HCT116 (cell line): ENCODE data around the gene KRTAP20-2. TPM values are rescaled to one million over a fixed set of nuclear protein-coding genes. Genes with fewer than 3 reads are reported as not detected.

Experiments used
- ATAC-seq: fragments of 200-7000 bp; cut with Tn5 transposase; 2 replicates; pipeline ENCODE4 v1.9.1; 2020; ENCODE audit warnings: mild to moderate bottlenecking, moderate library complexity
- BruUV-seq: library from RNA; stranded (reverse); fragments of 400-500 nt; replicated peaks from 2 replicates; lab custom pipeline; 2021; lab: Mats Ljungman, UMichigan
- CTCF ChIA-PET: fragments of 300-600 bp; sonication (Branson Sonifier 250); formaldehyde crosslinking; loops from one replicate; lab custom pipeline; 2021; ENCODE audit warnings: antibody characterized with exemption; lab: Charles Lee
- POLR2A ChIA-PET: fragments of 300-600, 350-600 bp; sonication (Branson Sonifier 250); formaldehyde crosslinking; loops from one replicate; lab custom pipeline; 2021; ENCODE audit warnings: antibody characterized with exemption; lab: Charles Lee
- RAD21 ChIA-PET, 2 experiments: fragments of 300-600 bp; sonication (Branson Sonifier 250); formaldehyde crosslinking; loops; one replicate each; lab custom pipeline; 2023; ENCODE audit warnings: low total read pairs in 2 of 2; ENCODE audit not compliant: uncharacterized antibody in 2 of 2, unreplicated experiment in 2 of 2, low non-redundant PET in 1 of 2; lab: Charles Lee
- DNase-seq: peaks from one replicate; pipeline ENCODE4 v3.0.0-alpha.2; 2010; ENCODE audit warnings: low read depth, low spot score
- H2AFZ ChIP-seq: fragments of 200-600 bp; shearing (Covaris generic), sonication (generic); 2 replicates; pipeline ENCODE4 v1.6.1; 2017; ENCODE audit warnings: low read depth, mixed run types, mixed read lengths, antibody characterized with exemption, low read length; ENCODE audit not compliant: poor library complexity, severe bottlenecking
- H3K27ac ChIP-seq: 2 replicates; pipeline ENCODE4 v1.5.1; 2012; ENCODE audit warnings: low read depth, low read length
- H3K27me3 ChIP-seq: fragments of 200-600 bp; sonication (generic); 2 replicates; pipeline ENCODE4 v1.6.1; 2016; ENCODE audit warnings: mixed run types, low read length, mixed read lengths; ENCODE audit not compliant: insufficient read depth
- H3K36me3 ChIP-seq, 2 experiments: fragments of 200-500 bp in 1 of 2; fragments of 200-600 bp in 1 of 2; sonication (Bioruptor generic) in 1 of 2; sonication (generic) in 1 of 2; 2 replicates each; pipeline versions ENCODE4 v1.5.1 to v1.6.1; 2014 to 2016; ENCODE audit warnings: low read length in 2 of 2, inconsistent platforms in 1 of 2, mixed read lengths in 1 of 2, mixed run types in 1 of 2; ENCODE audit not compliant: insufficient read depth in 2 of 2, control insufficient read depth in 1 of 2
- H3K4me1 ChIP-seq, 2 experiments: fragments of 200-600 bp in 1 of 2; sonication (generic) in 1 of 2; 2 replicates each; pipeline versions ENCODE4 v1.5.1 to v1.6.1; 2012 to 2017; ENCODE audit warnings: low read length in 2 of 2, inconsistent platforms in 1 of 2, mild to moderate bottlenecking in 1 of 2, mixed read lengths in 1 of 2, mixed run types in 1 of 2, moderate library complexity in 1 of 2; ENCODE audit not compliant: insufficient read depth in 2 of 2, control insufficient read depth in 1 of 2
- H3K4me2 ChIP-seq: fragments of 200-600 bp; sonication (generic); 2 replicates; pipeline ENCODE4 v1.6.1; 2017; ENCODE audit warnings: mixed run types, low read length, mixed read lengths
- H3K4me3 ChIP-seq, 2 experiments: fragments of 200-600 bp in 1 of 2; sonication (generic) in 1 of 2; replicated peaks in 1 of 2; 2 replicates each; pipeline ENCODE4 v1.5.1; 2011 to 2016; ENCODE audit warnings: low read length in 2 of 2, control low read depth in 1 of 2, low read depth in 1 of 2, mild to moderate bottlenecking in 1 of 2, mixed read lengths in 1 of 2, mixed run types in 1 of 2
- H3K79me2 ChIP-seq: fragments of 200-600 bp; sonication (generic); 2 replicates; pipeline ENCODE4 v1.6.1; 2017; ENCODE audit warnings: mild to moderate bottlenecking, mixed run types, low read length, moderate library complexity, mixed read lengths; ENCODE audit not compliant: insufficient read depth
- H3K9ac ChIP-seq: fragments of 200-600 bp; sonication (generic); 2 replicates; pipeline ENCODE4 v1.6.1; 2016; ENCODE audit warnings: low read length, mixed read lengths
- H3K9me2 ChIP-seq: fragments of 200-600 bp; sonication (generic), shearing (Covaris generic); 2 replicates; pipeline ENCODE4 v1.6.1; 2017; ENCODE audit warnings: mixed run types, mild to moderate bottlenecking, moderate library complexity; ENCODE audit not compliant: insufficient read depth
- H3K9me3 ChIP-seq, 2 experiments: fragments of 200-500 bp in 1 of 2; fragments of 200-600 bp in 1 of 2; sonication (Bioruptor generic) in 1 of 2; sonication (generic) in 1 of 2; 2 replicates each; pipeline ENCODE4 v1.6.1; 2014 to 2017; ENCODE audit warnings: low read length in 2 of 2, mixed read lengths in 2 of 2, inconsistent platforms in 1 of 2, low read depth in 1 of 2, mild to moderate bottlenecking in 1 of 2, mixed run types in 1 of 2, moderate library complexity in 1 of 2; ENCODE audit not compliant: control insufficient read depth in 1 of 2, insufficient read depth in 1 of 2
- H4K20me1 ChIP-seq: fragments of 200-600 bp; sonication (generic), shearing (Covaris generic); 2 replicates; pipeline ENCODE4 v1.6.1; 2017; ENCODE audit warnings: mixed run types, mild to moderate bottlenecking, moderate library complexity; ENCODE audit not compliant: insufficient read depth
- CBX3 ChIP-seq: IDR thresholded peaks from 2 replicates; pipeline ENCODE4 v1.6.1; 2012; ENCODE audit warnings: low read depth
- CEBPB ChIP-seq: IDR thresholded peaks from 2 replicates; pipeline ENCODE4 v1.6.1; 2012; ENCODE audit warnings: low read depth
- EGR1 ChIP-seq: IDR thresholded peaks from 2 replicates; pipeline ENCODE4 v1.6.1; 2012; ENCODE audit warnings: low read depth
- FOSL1 ChIP-seq: IDR thresholded peaks from 2 replicates; pipeline ENCODE4 v1.6.1; 2012; ENCODE audit warnings: low read depth
- JUND ChIP-seq: IDR thresholded peaks from 2 replicates; pipeline ENCODE4 v1.6.1; 2012
- POLR2A ChIP-seq: IDR thresholded peaks from 2 replicates; pipeline ENCODE4 v1.7.0; 2011; ENCODE audit warnings: borderline replicate concordance; ENCODE audit not compliant: insufficient read depth, insufficient read length; ENCODE audit errors: extremely low read depth
- POLR2AphosphoS5 ChIP-seq: IDR thresholded peaks from 2 replicates; pipeline ENCODE4 v1.6.1; 2011; ENCODE audit warnings: mild to moderate bottlenecking, low read depth, low read length, moderate library complexity
- RAD21 ChIP-seq: IDR thresholded peaks from 2 replicates; pipeline ENCODE4 v1.6.1; 2012; ENCODE audit warnings: low read depth, mild to moderate bottlenecking
- SIN3A ChIP-seq: IDR thresholded peaks from 2 replicates; pipeline ENCODE4 v1.6.1; 2012; ENCODE audit warnings: low read depth
- SRF ChIP-seq: IDR thresholded peaks from 2 replicates; pipeline ENCODE4 v1.6.1; 2012; ENCODE audit warnings: low read depth
- YY1 ChIP-seq: IDR thresholded peaks from 2 replicates; pipeline ENCODE4 v1.6.1; 2011; ENCODE audit warnings: low read length, low read depth, moderate library complexity, mild to moderate bottlenecking; ENCODE audit not compliant: insufficient replicate concordance; ENCODE audit errors: extremely low read depth
- ZFX ChIP-seq: fragments of 450-650 bp; IDR thresholded peaks from 2 replicates; pipeline ENCODE4 v1.6.1; 2017
- ZNF274 ChIP-seq: fragments of 200-500 bp; sonication (Bioruptor generic); IDR thresholded peaks from 2 replicates; pipeline ENCODE4 v1.6.1; 2014; ENCODE audit warnings: mild to moderate bottlenecking, low read depth, low read length, inconsistent platforms
- intact Hi-C: fragments of 100-400 bp; cut with micrococcal nuclease; formaldehyde crosslinking; loops from 2 replicates; pipeline ENCODE4 v1.10.0; 2022
- total RNA-seq: library from RNA; stranded (reverse); gene quantifications from one replicate; pipeline ENCODE4 v1.2.1, GENCODE V29; 2021; ENCODE audit not compliant: unreplicated experiment
- TF ChIP-seq, protein P1 (sequence below): IDR thresholded peaks from 2 replicates; pipeline ENCODE4 v1.6.1; 2012
- TF ChIP-seq, protein P2 (sequence below): IDR thresholded peaks from 2 replicates; pipeline ENCODE4 v1.6.1; 2012; ENCODE audit warnings: low read depth
- TF ChIP-seq, protein P3 (sequence below): IDR thresholded peaks from 2 replicates; pipeline ENCODE4 v1.6.1; 2012

KRTAP20-2 gene
- total RNA-seq, 1 experiment from 2014 or later, result not detected

DNA sequence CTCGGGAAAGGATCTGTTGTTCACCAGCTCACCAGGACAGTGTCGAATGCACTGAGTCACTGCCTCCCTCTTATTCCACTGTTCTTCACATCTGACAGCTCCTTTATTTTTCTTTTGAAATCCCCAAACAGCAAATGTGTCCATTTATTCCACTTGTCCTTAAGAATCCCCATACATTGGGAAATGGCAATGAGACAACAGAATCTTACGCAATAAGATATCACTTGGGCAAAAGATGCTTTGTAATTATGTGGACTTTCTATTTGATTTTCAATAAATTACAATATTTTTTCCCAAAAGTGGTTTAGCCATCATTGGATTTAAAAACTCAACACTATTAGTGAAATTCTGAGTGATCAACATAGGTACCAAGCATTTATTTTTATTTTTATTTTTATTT, 3.7 kb downstream of the KRTAP20-2 start:
- Histone ChIP-seq H3K4me1 (no peaks in the 10 kb centered on the region), H3K9me3 (peaks cover 8 to 9% of the 10 kb centered on the region in 2 experiments; a peak in 2 of 4 replicates), H3K36me3 (no peaks in the 10 kb centered on the region), H3K27ac (no peak overlapping the region), H3K79me2 (no peaks in the 10 kb centered on the region), H3K4me3 (no peak overlapping the region), H3K27me3 (no peaks in the 10 kb centered on the region), H2AFZ (no peak overlapping the region), H3K9ac (no peak overlapping the region), H3K9me2 (no peaks in the 10 kb centered on the region), H3K4me2 (no peak overlapping the region), H4K20me1 (no peaks in the 10 kb centered on the region)
- TF ChIP-seq, protein P1, sequence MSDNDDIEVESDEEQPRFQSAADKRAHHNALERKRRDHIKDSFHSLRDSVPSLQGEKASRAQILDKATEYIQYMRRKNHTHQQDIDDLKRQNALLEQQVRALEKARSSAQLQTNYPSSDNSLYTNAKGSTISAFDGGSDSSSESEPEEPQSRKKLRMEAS, result no peak
- TF ChIP-seq JUND (no peak), CEBPB (no peak), FOSL1 (no peak), SRF (no peak), ZNF274 (no peak), POLR2A (no peak)
- BruUV-seq, result no TSS peak
- CTCF ChIA-PET, result no interaction called here
- RAD21 ChIA-PET, result no interaction called here
- no peak for DNase-seq
- intact Hi-C loops, result no loop called here
- POLR2A ChIA-PET, result no interaction called here
- ATAC-seq, result no peak

DNA sequence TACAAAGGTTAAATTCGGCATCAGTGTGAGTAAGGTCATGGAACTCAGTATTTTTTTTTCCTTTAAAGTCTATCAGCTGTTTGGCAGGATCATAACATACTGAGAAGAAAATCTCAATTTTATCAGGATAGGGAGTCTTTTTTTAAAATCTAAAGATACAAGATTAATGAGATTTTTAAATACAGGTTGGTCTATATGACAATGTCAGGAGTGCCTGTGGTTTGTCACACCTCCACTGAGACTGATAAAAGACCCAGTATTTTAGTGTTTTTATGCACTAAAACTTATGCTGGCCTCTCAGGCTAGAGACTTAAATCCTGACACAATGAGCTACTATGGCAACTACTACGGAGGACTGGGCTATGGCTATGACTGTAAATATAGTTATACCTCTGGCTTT, 7.6 kb downstream of the KRTAP20-2 start, which contains the start of gene KRTAP20-3:
KRTAP20-3 (plus strand) TSS at position 301 of the 400 bp plus-strand sequence.
- H3K9ac ChIP-seq, result no peak within 1 kb of the TSS
- H3K27ac ChIP-seq, result no peak within 1 kb of the TSS
- H2AFZ ChIP-seq, result no peak within 1 kb of the TSS
- POLR2A ChIA-PET, result no interaction called here
- no peaks in the 10 kb centered on the region for H3K27me3 ChIP-seq
- H4K20me1 ChIP-seq, result no peaks in the 10 kb centered on the region
- intact Hi-C loops, result no loop called here
- H3K9me2 ChIP-seq, result no peaks in the 10 kb centered on the region
- ATAC-seq (no peak), DNase-seq (no peak)
- H3K4me2 ChIP-seq, result no peak within 1 kb of the TSS
- TF ChIP-seq CBX3 (no peak), RAD21 (no peak), SIN3A (no peak), JUND (no peak), POLR2AphosphoS5 (no peak), CEBPB (no peak), YY1 (no peak), ZFX (no peak), EGR1 (no peak)
- TF ChIP-seq, protein P2, sequence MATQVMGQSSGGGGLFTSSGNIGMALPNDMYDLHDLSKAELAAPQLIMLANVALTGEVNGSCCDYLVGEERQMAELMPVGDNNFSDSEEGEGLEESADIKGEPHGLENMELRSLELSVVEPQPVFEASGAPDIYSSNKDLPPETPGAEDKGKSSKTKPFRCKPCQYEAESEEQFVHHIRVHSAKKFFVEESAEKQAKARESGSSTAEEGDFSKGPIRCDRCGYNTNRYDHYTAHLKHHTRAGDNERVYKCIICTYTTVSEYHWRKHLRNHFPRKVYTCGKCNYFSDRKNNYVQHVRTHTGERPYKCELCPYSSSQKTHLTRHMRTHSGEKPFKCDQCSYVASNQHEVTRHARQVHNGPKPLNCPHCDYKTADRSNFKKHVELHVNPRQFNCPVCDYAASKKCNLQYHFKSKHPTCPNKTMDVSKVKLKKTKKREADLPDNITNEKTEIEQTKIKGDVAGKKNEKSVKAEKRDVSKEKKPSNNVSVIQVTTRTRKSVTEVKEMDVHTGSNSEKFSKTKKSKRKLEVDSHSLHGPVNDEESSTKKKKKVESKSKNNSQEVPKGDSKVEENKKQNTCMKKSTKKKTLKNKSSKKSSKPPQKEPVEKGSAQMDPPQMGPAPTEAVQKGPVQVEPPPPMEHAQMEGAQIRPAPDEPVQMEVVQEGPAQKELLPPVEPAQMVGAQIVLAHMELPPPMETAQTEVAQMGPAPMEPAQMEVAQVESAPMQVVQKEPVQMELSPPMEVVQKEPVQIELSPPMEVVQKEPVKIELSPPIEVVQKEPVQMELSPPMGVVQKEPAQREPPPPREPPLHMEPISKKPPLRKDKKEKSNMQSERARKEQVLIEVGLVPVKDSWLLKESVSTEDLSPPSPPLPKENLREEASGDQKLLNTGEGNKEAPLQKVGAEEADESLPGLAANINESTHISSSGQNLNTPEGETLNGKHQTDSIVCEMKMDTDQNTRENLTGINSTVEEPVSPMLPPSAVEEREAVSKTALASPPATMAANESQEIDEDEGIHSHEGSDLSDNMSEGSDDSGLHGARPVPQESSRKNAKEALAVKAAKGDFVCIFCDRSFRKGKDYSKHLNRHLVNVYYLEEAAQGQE, result no peak
- TF ChIP-seq, protein P3, sequence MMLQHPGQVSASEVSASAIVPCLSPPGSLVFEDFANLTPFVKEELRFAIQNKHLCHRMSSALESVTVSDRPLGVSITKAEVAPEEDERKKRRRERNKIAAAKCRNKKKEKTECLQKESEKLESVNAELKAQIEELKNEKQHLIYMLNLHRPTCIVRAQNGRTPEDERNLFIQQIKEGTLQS, result no peak
- H3K36me3 ChIP-seq, result no peaks in the 10 kb centered on the region
- CTCF ChIA-PET, result no interaction called here
- H3K79me2 ChIP-seq, result no peaks in the 10 kb centered on the region
- no peak within 1 kb of the TSS for H3K4me3 ChIP-seq
- peaks cover 12 to 16% of the 10 kb centered on the region in 2 experiments; a peak in 2 of 4 replicates for H3K9me3 ChIP-seq
- no TSS peak for BruUV-seq
- RAD21 ChIA-PET, result no interaction called here
- H3K4me1 ChIP-seq, result no peaks in the 10 kb centered on the region
